DND-41 (cell line): Measurements from ENCODE around the gene PCDH9.

Experiments
- EZH2 ChIP-seq: IDR thresholded peaks from 3 replicates; pipeline ENCODE4 v1.6.1; 2012; ENCODE audit warnings: borderline replicate concordance, low read depth, mild to moderate bottlenecking, moderate library complexity, low read length, inconsistent platforms; ENCODE audit not compliant: severe bottlenecking
- TF ChIP-seq, protein P1 (sequence below): IDR thresholded peaks from 2 replicates; pipeline ENCODE4 v1.5.1; 2012; ENCODE audit warnings: borderline replicate concordance, low read length, moderate library complexity, mild to moderate bottlenecking; ENCODE audit not compliant: poor library complexity, severe bottlenecking; ENCODE audit errors: extremely low read depth

DNA sequence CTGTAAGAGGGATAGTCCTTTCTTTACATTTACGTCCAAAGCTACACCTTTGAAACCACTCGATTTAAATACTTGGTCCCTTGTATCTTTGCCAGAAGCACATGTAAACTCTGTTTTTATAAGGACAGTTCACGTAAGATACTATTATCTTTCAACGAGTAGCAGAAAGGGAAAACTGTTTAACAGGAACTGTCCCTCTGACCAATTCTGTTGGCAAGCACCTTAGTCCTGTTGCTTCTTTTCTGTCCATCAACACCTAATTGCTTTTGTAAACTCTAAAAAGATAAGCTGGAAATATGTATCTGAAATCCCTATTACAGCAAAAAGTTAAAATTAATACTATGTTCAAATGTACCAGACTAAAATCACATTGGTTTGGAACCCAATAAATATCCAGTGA, 37.4 kb downstream of the PCDH9 start:
- TF ChIP-seq EZH2 = no peak
- TF ChIP-seq, protein P1, sequence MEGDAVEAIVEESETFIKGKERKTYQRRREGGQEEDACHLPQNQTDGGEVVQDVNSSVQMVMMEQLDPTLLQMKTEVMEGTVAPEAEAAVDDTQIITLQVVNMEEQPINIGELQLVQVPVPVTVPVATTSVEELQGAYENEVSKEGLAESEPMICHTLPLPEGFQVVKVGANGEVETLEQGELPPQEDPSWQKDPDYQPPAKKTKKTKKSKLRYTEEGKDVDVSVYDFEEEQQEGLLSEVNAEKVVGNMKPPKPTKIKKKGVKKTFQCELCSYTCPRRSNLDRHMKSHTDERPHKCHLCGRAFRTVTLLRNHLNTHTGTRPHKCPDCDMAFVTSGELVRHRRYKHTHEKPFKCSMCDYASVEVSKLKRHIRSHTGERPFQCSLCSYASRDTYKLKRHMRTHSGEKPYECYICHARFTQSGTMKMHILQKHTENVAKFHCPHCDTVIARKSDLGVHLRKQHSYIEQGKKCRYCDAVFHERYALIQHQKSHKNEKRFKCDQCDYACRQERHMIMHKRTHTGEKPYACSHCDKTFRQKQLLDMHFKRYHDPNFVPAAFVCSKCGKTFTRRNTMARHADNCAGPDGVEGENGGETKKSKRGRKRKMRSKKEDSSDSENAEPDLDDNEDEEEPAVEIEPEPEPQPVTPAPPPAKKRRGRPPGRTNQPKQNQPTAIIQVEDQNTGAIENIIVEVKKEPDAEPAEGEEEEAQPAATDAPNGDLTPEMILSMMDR = no peak
